GM19455 (cell line): ENCODE data around the gene KLHL40.

Source experiments
- ATAC-seq: cut with Tn5 transposase; IDR thresholded peaks from one replicate; pipeline ENCODE4 v1.9.1; 2021; ENCODE audit not compliant: unreplicated experiment

KLHL40 gene

DNA sequence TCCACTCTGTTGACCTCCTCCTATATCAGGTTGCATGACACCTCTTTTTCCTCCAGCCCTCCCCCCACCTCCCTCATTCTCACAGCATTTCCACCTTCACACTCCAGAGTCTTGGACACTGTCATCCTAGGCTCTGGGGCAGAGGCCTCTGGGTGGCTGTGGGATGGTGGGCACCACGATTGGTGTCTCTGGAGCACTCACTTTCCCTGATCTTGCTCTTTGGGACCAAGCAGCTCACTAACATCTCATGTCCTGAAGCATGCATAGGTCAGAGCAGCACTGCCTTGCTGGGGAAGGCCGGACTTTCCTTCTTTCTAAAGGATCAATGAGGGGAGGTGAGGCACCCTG is 16.9 kb upstream of the KLHL40 start:
- ATAC-seq: no peak

DNA sequence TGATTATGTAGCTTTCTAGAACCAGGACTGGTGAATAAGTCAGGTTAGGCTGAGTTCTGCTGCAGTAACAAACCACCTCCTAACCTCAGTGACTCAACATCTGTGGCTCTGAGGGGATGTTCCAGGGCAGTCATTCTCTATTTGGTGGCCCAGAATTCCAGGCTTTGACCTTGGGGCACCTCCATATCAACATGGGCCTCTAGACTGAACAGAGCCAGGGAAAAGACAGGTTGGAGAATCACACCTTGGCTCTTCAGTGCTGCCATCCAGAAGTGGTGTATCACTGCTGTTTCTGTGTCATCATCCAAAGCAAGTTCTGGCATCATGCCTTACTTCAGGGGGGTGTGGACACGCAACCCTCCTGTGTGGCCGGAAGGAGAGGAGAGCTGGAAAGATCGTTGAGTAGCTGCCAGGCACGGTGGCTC is 16.5 kb upstream of the KLHL40 start:
- no peak for ATAC-seq

GRCh38 chr3:42670051-42670576 is 15.2 kb upstream of the KLHL40 start:
- ATAC-seq: no peak

DNA sequence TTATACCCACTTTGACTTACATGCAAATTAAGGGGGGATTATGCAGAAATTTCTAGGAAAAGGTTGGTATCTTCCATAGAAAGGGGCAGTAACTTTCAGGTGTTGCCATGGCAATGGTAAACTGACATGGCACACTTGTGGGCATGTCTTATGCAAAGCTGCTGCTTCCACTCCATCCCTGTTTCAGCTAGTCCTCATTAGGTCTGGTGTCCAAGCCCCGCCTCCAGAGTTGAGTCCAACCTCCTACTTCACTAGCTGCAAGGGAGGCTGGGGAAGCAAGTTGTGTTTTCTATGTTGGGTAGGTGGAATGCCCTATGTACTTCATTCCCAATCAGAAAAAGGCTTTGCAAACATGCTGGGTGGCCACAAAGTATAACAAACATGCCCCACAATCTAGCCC is 14.7 kb upstream of the KLHL40 start:
- no peak for ATAC-seq

- no peak for ATAC-seq
Measured at GRCh38 chr3:42672515-42672914, 12.8 kb upstream of the KLHL40 start.

DNA sequence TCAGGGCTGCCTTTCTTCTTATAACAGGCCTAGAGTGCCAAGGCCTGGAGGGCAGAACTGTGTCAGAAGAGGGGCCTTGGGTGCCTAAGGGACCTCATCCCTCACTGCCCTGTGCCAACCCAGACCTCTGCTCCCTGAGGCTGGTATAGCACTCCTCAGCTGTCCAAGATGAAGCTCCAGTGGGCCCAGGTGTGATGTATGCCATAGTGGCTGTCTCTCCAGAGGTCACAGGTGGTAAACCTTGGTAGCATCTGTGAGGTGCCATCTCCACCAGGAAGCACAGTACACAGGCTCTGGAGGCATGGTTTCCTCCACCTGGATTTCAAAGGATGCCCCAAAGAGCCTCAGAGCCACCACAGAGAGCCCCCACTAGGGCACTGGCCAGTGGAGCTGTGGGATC is 12.3 kb upstream of the KLHL40 start:
- no peak for ATAC-seq

DNA sequence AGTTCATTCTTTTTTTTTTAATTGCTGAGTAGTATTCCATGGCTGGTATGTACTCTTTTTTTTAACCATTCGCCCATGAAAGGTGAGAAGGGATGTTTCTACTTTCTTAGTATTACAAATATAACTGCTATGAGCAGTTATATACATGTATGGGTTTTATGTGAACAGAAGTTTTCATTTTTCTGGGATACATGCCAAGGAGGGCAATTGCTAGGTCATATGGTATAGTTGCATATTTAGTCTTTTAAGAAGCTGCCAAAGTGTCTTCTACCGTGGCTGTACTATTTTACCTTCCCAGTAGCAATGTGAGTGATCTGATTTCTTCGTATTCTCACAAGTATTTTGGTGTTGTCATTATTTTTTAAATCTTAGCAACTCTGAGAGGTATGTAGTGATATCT is 11.2 kb upstream of the KLHL40 start:
- no peak for ATAC-seq

DNA sequence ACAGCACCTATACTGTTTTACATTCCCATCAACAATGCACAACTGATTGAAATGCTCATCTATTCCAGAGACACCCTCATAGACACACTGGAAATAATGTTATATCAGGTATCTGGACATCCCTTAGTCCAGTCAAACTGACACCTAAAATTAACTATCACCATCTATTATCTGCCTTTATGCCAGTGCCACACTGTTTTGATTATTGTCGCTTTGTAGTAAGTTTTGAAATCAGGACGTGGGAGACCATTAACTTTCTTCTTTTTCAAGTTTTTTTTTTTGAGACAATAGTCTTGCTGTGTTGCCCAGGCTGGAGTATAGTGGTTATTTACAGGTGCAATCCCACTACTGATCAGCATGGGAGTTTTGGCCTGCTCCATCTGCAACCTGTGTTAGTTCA is 9.4 kb upstream of the KLHL40 start:
- ATAC-seq: no peak

DNA sequence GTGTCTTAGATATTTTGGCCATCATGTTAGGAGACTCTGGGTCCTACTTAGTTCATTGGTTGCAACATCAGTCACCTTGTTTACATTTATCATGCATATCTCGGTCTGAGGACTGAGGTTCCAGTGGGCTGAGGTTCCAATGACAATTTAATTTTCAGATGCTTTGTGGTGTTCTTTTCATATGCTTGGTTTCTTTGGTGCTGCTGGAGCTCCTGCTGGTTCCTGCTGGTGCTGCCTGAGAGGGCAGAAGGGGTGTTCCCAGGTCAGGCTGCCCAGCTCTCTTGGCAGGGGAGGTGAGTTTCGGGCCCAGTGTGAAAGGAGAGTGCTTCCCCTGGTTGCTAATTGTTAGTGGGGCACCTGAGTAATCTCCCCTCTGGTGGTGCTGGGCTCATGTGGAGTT is 6.9 kb upstream of the KLHL40 start:
- no peak for ATAC-seq

DNA sequence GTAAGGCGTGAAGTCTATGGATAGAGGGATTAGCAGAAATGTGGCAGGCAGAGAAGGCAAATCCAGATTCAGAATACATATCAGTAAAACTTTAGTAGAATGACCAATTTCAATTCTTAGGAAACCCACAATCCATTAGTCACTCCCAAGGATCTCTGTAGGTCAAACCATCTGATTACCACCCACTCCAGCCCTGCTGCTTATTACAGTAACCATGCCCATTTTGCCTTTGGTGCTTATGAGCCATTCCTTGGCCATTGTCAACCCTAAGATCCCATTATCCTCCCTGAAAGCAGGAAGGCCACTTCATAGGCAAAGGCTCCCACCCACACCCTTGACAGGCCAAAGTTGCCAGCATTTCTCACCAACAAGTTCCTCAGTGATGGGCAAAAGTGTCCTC is 5.1 kb upstream of the KLHL40 start:
- no peak for ATAC-seq

- ATAC-seq: no peak
Measured at GRCh38 chr3:42680806-42681205, 4.5 kb upstream of the KLHL40 start.

GRCh38 chr3:42681361-42682038 is 3.8 kb upstream of the KLHL40 start:
- no peak for ATAC-seq

DNA sequence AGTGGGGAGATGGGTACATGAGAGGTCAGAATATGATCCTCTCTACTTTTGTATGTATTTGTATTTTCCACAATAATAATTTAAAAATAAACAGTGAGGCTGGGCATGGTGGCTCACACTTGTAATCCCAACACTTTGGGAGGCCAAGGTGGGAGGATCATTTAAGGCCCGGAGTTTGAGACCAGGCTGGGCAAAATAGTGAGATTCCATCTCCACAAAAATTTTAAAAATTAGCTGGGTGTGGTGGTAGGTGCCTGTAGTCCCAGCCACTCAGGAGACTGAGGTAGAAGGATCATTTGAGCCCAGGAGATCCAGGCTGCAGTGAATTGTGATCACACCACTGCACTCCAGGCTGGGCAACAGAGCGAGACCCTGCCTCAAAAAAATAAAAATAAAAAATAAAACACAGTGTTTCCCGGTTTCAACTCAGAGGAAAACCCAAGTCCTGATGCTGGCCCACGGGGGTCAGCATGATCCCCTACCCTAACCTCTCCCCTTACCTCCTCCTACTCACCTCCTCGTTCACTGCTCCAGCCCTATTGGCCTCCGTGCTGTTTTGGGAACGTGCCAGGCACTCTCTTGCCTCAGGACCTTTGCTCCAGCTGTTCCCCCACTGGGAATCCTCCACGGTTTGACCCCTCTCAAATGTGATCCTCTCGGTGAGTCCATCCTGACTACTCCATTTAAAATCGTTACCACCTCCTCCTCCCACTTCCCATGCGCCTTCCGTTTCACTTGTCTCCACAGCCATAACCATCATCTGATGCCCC is 2.9 kb upstream of the KLHL40 start:
- ATAC-seq: no peak

GRCh38 chr3:42683875-42684598 is 1.3 kb upstream of the KLHL40 start:
- no peak for ATAC-seq

DNA sequence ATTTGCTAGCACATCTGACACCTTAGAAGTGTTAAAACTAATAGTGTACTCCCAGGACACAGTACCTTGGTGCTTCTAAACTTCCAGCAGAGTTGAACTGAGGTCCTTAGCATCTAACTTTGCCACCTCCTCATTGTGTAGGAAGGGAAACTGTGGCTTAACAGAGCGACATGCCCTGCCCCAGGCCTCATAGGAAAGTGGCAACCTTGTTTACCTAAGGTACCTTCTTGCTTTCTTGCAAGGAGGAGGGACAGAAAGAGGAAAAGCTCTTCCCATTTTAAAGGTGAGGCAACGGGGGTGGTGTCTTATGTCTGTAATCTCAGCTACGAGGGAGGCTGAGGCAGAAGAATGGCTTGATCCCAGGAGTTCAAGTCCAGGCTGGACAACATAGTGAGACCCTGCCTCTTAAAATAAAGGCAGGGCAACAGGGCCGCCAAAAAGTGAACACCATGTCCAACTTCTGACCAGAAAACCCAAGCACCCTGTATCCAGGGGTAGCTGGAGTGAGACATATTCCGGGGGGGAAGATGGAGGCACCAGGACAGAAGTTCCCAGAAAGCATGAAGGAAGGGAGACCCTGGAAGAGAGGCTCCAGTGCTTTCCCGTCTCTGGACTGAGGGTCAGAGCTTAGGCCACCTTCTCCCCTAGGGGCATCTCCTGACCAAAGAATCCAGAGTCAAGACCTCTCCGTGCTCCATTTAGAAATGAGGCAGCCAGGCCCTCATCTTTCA is 540 bp upstream of the KLHL40 start:
- no peak for ATAC-seq

DNA sequence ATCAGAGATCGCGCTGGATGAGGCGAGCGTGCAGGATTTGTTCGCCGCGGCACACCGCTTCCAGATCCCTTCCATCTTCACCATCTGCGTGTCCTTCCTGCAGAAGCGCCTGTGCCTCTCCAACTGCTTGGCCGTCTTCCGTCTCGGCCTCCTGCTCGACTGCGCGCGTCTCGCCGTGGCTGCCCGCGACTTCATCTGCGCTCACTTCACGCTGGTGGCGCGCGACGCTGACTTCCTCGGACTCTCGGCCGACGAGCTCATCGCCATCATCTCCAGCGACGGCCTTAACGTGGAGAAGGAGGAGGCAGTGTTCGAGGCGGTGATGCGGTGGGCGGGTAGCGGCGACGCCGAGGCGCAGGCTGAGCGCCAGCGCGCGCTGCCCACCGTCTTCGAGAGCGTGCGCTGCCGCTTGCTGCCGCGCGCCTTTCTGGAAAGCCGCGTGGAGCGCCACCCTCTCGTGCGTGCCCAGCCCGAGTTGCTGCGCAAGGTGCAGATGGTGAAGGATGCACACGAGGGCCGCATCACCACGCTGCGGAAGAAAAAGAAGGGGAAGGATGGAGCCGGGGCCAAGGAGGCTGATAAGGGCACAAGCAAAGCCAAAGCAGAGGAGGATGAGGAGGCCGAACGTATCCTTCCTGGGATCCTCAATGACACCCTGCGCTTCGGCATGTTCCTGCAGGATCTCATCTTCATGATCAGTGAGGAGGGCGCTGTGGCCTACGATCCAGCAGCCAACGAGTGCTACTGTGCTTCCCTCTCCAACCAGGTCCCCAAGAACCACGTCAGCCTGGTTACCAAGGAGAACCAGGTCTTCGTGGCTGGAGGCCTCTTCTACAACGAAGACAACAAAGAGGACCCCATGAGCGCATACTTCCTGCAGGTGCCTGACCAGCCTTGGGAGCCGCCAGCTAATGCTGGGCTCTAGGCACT is 819 bp downstream of the KLHL40 start:
- no peak for ATAC-seq

DNA sequence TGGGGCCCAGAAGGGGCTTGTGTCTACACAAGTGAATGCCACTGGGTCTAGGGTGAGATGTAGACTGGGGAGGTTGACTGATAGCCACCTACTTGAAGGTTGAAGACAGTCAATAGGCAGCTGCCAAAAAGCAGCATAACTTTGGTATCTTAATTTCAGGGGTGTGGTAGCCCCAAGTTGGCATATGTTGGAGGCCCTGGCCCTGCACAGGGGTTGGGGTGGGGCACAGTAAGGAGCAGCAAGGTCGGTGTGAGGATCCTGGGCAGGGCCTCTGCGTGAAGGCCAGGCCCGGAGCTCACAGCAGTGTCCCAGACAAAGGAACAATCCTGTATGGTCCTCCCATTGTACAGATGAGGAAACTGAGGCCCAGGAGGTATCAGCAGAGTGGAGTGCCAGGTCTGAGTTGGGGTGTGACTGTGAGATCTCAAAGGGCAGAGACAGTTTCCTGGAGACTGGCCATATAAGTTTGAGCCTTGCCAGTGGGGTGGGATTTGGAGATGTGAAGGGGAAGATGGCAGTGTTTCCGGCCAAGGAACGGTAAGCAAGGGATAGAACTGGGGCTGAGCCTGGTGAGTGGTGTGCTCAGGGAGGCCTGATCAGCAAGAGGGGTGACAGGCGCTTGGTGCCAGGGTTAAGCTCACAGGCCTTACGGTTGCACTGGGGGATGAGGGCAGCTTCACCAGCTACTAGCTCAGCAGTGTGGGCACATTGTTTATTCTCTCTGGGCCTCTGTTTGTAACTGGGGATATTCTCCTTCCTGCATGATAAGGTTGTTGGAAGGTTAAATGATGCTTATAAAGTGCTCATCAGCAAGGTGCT is 1.7 kb downstream of the KLHL40 start:
- ATAC-seq: no peak

DNA sequence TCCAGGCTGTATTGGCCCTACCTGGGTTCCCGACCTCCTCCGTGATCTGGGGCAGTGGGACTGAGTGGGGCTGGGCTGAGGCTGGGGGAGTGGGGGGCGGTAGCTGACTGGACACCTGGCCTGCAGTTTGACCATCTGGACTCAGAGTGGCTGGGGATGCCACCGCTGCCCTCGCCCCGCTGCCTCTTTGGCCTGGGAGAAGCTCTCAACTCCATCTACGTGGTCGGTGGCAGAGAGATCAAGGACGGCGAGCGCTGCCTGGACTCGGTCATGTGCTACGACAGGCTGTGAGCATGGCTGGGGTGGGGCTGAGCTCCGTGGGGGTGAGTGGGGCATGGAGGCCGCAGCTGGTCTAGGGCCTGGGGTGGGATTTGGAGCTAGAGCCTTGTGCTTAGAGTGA is 2.7 kb downstream of the KLHL40 start:
- ATAC-seq: no peak
